Measurements from ENCODE around the gene GAA. TPM values are rescaled to one million over a fixed set of nuclear protein-coding genes. Genes with fewer than 3 reads are reported as not detected.

The GAA gene
- total and polyA plus RNA-seq, 2 of the 4 experiments (the other 2 are of a cell fraction) = 2.2 to 14.8 TPM

- Histone ChIP-seq H3K4me1 (ENCODE audit: control insufficient read depth, insufficient read depth, low read length) (peaks cover 6% of the 10 kb centered on the region), H2AK9ac (replicated peaks; ENCODE audit: low read depth, low read length, poor library complexity) (no peak overlapping the region), H3K4me3 (ENCODE audit: insufficient read depth, low read depth, low read length) (no peak overlapping the region), H3K23ac (ENCODE audit: low read depth, low read length) (no peak overlapping the region), H3K27me3 (ENCODE audit: control insufficient read depth, insufficient read depth, low read length) (no peaks in the 10 kb centered on the region), H3K27ac (ENCODE audit: insufficient read depth, low read length) (no peak overlapping the region), H2AK5ac (ENCODE audit: low read depth, low read length) (no peak overlapping the region; the same call in 1 of the 2 replicates), H4K91ac (ENCODE audit: insufficient read depth, low read depth, low read length) (no peak overlapping the region), H2BK120ac (ENCODE audit: low read depth, low read length) (no peak overlapping the region), H2BK15ac (ENCODE audit: low read depth, low read length) (no peak overlapping the region), H3K9me3 (ENCODE audit: control insufficient read depth, insufficient read depth, low read length) (no peaks in the 10 kb centered on the region), H2BK5ac (ENCODE audit: low read depth, low read length, poor library complexity, severe bottlenecking) (no peak overlapping the region), H2BK20ac (ENCODE audit: low read depth, low read length) (no peak overlapping the region), H3K36me3 (ENCODE audit: control insufficient read depth, insufficient read depth, low read length) (peaks cover 3% of the 10 kb centered on the region; the same call in 1 of the 2 replicates), H3K4ac (ENCODE audit: low read depth, low read length) (no peak overlapping the region), H3K18ac (ENCODE audit: low read depth, low read length) (no peak overlapping the region), H3K56ac (ENCODE audit: extremely low read depth, insufficient read depth, low read length) (no peak overlapping the region), H2AFZ (replicated peaks; ENCODE audit: low read length, poor library complexity) (peak overlapping the region; percentile 32), H4K8ac (ENCODE audit: low read depth in 2 of 2, low read length in 2 of 2) (no peak overlapping the region), H3K9me1 (ENCODE audit: insufficient read depth, low read length) (no peaks in the 10 kb centered on the region), H3K9ac (ENCODE audit: low read depth, low read length) (no peak overlapping the region), H3K4me2 (ENCODE audit: low read depth, low read length) (no peak overlapping the region), H3K79me1 (ENCODE audit: low read depth in 1 of 2, low read length in 2 of 2) (no peaks in the 10 kb centered on the region), H4K5ac (ENCODE audit: low read depth, low read length) (no peak overlapping the region), H4K20me1 (ENCODE audit: insufficient read depth, low read length) (no peaks in the 10 kb centered on the region), H3K14ac (replicated peaks; ENCODE audit: low read depth, low read length) (no peak overlapping the region)
- in situ Hi-C loops (cut with MboI; ENCODE audit: low sequenced_read_pairs) (no loop called here), intact Hi-C loops (cut with micrococcal nuclease) (no loop called here), dilution Hi-C loops (cut with HindIII; ENCODE audit: low sequenced_read_pairs, unreplicated experiment) (no loop called here)
- ChIA-PET POLR2A (ENCODE audit: unreplicated experiment) (no interaction called here), CTCF (no interaction called here)
- WGBS, 2 experiments (ENCODE audit: extremely low coverage in 2 of 2, insufficient read length in 1 of 2) = no CpG with 5 or more reads among the region's 17 CpGs
- ATAC-seq (ENCODE audit: low read depth) (no peak), DNase-seq (no peak)
- TF ChIP-seq RCOR1 (IDR thresholded peaks at IDR 0.05; ENCODE audit: insufficient replicate concordance, low read length) (no peak), CTCF (conservative IDR thresholded peaks at IDR 0.05; ENCODE audit: low read depth, low read length) (no peak), MXI1 (IDR thresholded peaks at IDR 0.05; ENCODE audit: borderline replicate concordance, low read depth, low read length) (no peak), ELK1 (IDR thresholded peaks at IDR 0.05; ENCODE audit: borderline replicate concordance, low read depth, low read length) (no peak), SMC3 (IDR thresholded peaks at IDR 0.05; ENCODE audit: low read depth, low read length) (no peak), RFX5 (IDR thresholded peaks at IDR 0.05; ENCODE audit: low read depth, low read length) (no peak), USF2 (IDR thresholded peaks at IDR 0.05; ENCODE audit: low read depth, low read length) (no peak), CHD1 (IDR thresholded peaks at IDR 0.05; ENCODE audit: low read depth, low read length) (no peak), MAFK (IDR thresholded peaks at IDR 0.05; ENCODE audit: low read depth, low read length) (no peak), POLR2A (IDR thresholded peaks at IDR 0.05; ENCODE audit: low read depth, low read length) (no peak), NFE2L2 (IDR thresholded peaks at IDR 0.05; ENCODE audit: low read depth, low read length) (no peak), RAD21 (IDR thresholded peaks at IDR 0.05; ENCODE audit: low read length) (no peak), MAZ (IDR thresholded peaks at IDR 0.05; ENCODE audit: borderline replicate concordance, low read depth, low read length) (no peak), FOS (IDR thresholded peaks at IDR 0.05; ENCODE audit: low read depth, low read length) (no peak), CEBPB (IDR thresholded peaks at IDR 0.05; ENCODE audit: low read depth, low read length) (no peak), BHLHE40 (IDR thresholded peaks at IDR 0.05; ENCODE audit: low read depth, low read length) (no peak)
- BruUV-seq (replicated peaks) = no TSS peak
These were observed 20.7 kb downstream of the GAA start for GRCh38 chr17:80122026-80122575.
